Measurements from ENCODE around the gene LMNTD1. TPM values are rescaled to one million over a fixed set of nuclear protein-coding genes. Genes with fewer than 3 reads are reported as not detected.

LMNTD1 gene
- total and polyA plus RNA-seq, 2 experiments from 2014 or later: not detected

- TF ChIP-seq, protein P1, sequence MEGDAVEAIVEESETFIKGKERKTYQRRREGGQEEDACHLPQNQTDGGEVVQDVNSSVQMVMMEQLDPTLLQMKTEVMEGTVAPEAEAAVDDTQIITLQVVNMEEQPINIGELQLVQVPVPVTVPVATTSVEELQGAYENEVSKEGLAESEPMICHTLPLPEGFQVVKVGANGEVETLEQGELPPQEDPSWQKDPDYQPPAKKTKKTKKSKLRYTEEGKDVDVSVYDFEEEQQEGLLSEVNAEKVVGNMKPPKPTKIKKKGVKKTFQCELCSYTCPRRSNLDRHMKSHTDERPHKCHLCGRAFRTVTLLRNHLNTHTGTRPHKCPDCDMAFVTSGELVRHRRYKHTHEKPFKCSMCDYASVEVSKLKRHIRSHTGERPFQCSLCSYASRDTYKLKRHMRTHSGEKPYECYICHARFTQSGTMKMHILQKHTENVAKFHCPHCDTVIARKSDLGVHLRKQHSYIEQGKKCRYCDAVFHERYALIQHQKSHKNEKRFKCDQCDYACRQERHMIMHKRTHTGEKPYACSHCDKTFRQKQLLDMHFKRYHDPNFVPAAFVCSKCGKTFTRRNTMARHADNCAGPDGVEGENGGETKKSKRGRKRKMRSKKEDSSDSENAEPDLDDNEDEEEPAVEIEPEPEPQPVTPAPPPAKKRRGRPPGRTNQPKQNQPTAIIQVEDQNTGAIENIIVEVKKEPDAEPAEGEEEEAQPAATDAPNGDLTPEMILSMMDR (conservative IDR thresholded peaks at IDR 0.05; ENCODE audit: low read depth in 2 of 2): no peak
- TF ChIP-seq ZNF462 (CRISPR knock-in tag; IDR thresholded peaks at IDR 0.05): no peak
- no peak for TF ChIP-seq ZNF114 (CRISPR knock-in tag; IDR thresholded peaks at IDR 0.05)
- TF ChIP-seq STAT1 (IDR thresholded peaks at IDR 0.05; ENCODE audit: unreplicated experiment): no peak
These were observed 51.0 kb downstream of the LMNTD1 start (continued) for GRCh38 chr12:25502118-25502517.

DNA sequence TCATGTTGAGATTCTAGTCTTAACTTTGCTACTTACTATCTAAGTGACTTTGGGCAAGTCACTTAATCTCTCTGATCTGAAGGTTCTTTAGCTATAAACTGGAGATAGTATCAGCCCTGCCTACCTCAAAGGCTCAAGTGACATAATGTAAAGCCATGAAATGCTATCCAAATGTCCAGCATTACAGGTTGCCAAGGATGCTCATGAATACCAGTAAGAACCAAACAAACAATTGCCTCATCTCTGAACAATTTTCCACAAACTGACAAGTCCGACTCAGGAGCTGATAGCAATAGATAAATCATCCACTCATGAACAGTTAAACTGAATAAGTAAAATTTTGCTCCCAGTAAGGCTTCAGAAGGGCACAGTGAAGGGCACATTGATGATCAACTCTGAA lies 51.5 kb downstream of the LMNTD1 start:
- H3K79me2 ChIP-seq (replicated peaks; ENCODE audit: insufficient read depth): no peaks in the 10 kb centered on the region
- no peaks in the 10 kb centered on the region for H3K36me3 ChIP-seq (ENCODE audit: insufficient read depth)
- no peak overlapping the region for H2AFZ ChIP-seq
- no peak overlapping the region for H3K4me2 ChIP-seq
- Mint-ChIP-seq H3K4me3 (no peak overlapping the region), H3K36me3 (ENCODE audit: low read depth) (no peaks in the 10 kb centered on the region), H3K9me3 (no peaks in the 10 kb centered on the region), H3K27me3 (ENCODE audit: insufficient read depth, low read depth, poor library complexity) (no peaks in the 10 kb centered on the region), H3K4me1 (peaks cover 2% of the 10 kb centered on the region; the same call in 2 of the 3 replicates), H3K27ac (no peak overlapping the region)
- H3K4me3 ChIP-seq: no peak overlapping the region
- no peaks in the 10 kb centered on the region for H4K20me1 ChIP-seq (replicated peaks; ENCODE audit: insufficient read depth)
- DNase-seq (ENCODE audit: low spot score): no peak
- no peaks in the 10 kb centered on the region for H3K27me3 ChIP-seq (ENCODE audit: insufficient read depth)
- H3F3A ChIP-seq (replicated peaks; ENCODE audit: low read depth): no peaks in the 10 kb centered on the region
- no peaks in the 10 kb centered on the region for H3K4me1 ChIP-seq (ENCODE audit: insufficient read depth)
- no peak overlapping the region for H3K27ac ChIP-seq (ENCODE audit: low read depth)
- ATAC-seq: no peak
- H3K9me2 ChIP-seq (ENCODE audit: insufficient read depth): 0 out of 2 replicates have a peak, but pooled peaks cover 4% of the 10 kb centered on the region
- TF ChIP-seq ZNF331 (CRISPR knock-in tag; IDR thresholded peaks at IDR 0.05; ENCODE audit: low read depth) (no peak), POLR2AphosphoS5 (IDR thresholded peaks at IDR 0.05; ENCODE audit: low read depth) (no peak)
- TF ChIP-seq, protein P1 (conservative IDR thresholded peaks at IDR 0.05; ENCODE audit: low read depth in 2 of 2): no peak

Measured in GM23338 (cell line).